DMS153 (cell line): ENCODE results near the gene MAP4K4.

Experiments used
- DNase-seq: peaks from one replicate; lab custom pipeline; 2025; lab: John Stamatoyannopoulos, UW

The MAP4K4 gene

GRCh38 chr2:101722864-101723263 lies 25.4 kb downstream of the MAP4K4 start:
- no peak for DNase-seq

- no peak for DNase-seq
Observed at GRCh38 chr2:101723371-101724124, 26.0 kb downstream of the MAP4K4 start.

GRCh38 chr2:101724125-101724474 lies 26.6 kb downstream of the MAP4K4 start:
- no peak for DNase-seq

- no peak for DNase-seq
Observed at GRCh38 chr2:101725038-101725437, 27.5 kb downstream of the MAP4K4 start.

GRCh38 chr2:101725515-101726192 lies 28.1 kb downstream of the MAP4K4 start:
- DNase-seq = no peak

GRCh38 chr2:101728865-101729264 lies 31.4 kb downstream of the MAP4K4 start:
- DNase-seq = no peak

- DNase-seq = no peak
Observed at GRCh38 chr2:101729521-101730190, 32.1 kb downstream of the MAP4K4 start.

GRCh38 chr2:101731221-101732054 lies 33.9 kb downstream of the MAP4K4 start:
- no peak for DNase-seq

GRCh38 chr2:101732199-101732598 lies 34.7 kb downstream of the MAP4K4 start:
- DNase-seq = no peak

GRCh38 chr2:101732773-101733256 lies 35.3 kb downstream of the MAP4K4 start:
- no peak for DNase-seq

- no peak for DNase-seq
Observed at GRCh38 chr2:101733257-101733993, 35.9 kb downstream of the MAP4K4 start.

- no peak for DNase-seq
Observed at GRCh38 chr2:101734505-101735165, 37.1 kb downstream of the MAP4K4 start.

GRCh38 chr2:101735166-101735533 lies 37.6 kb downstream of the MAP4K4 start:
- DNase-seq = no peak

- no peak for DNase-seq
Observed at GRCh38 chr2:101736233-101736632, 38.7 kb downstream of the MAP4K4 start.

GRCh38 chr2:101736861-101737291 lies 39.4 kb downstream of the MAP4K4 start:
- DNase-seq = no peak

GRCh38 chr2:101737478-101738255 lies 40.2 kb downstream of the MAP4K4 start:
- no peak for DNase-seq

- no peak for DNase-seq
Observed at GRCh38 chr2:101738649-101739048, 41.1 kb downstream of the MAP4K4 start.

GRCh38 chr2:101740555-101740964 lies 43.1 kb downstream of the MAP4K4 start:
- DNase-seq = no peak

GRCh38 chr2:101741775-101742520 lies 44.4 kb downstream of the MAP4K4 start:
- no peak for DNase-seq
